ENCODE data around the gene PHLDA1. TPM values are rescaled to one million over a fixed set of nuclear protein-coding genes. Genes with fewer than 3 reads are reported as not detected.

The PHLDA1 gene
- total and polyA plus RNA-seq, 9 of the 15 experiments (the other 6 are each of a cell fraction or from before 2014, with no cell fraction given): 0.15 to 2.9 (median 0.54) TPM

- ATAC-seq: no peak
- no peak overlapping the region for H3K4me2 ChIP-seq (ENCODE audit: insufficient read depth, low read length)
- CTCF ChIA-PET (ENCODE audit: low intra/inter-chr PET ratio): no interaction called here
- H3K4me3 ChIP-seq: no peak overlapping the region
- H3K79me2 ChIP-seq (ENCODE audit: control insufficient read depth, insufficient read depth, low read length): no peaks in the 10 kb centered on the region
- BruUV-seq (replicated peaks): no TSS peak
- no peaks in the 10 kb centered on the region for H3K36me3 ChIP-seq (ENCODE audit: control insufficient read depth, insufficient read depth, low read length)
- H2AFZ ChIP-seq (ENCODE audit: low read depth, low read length): no peak overlapping the region
- no peaks in the 10 kb centered on the region for H3K9me3 ChIP-seq (replicated peaks; ENCODE audit: control insufficient read depth, insufficient read depth, low read depth, low read length)
- H3K9me1 ChIP-seq (ENCODE audit: control insufficient read depth, insufficient read depth, low read length): no peaks in the 10 kb centered on the region
- intact Hi-C loops (cut with micrococcal nuclease): no loop called here
- H3K9ac ChIP-seq (ENCODE audit: insufficient read depth in 1 of 2, low read depth in 2 of 2, low read length in 2 of 2): no peak overlapping the region
- no peak for FAIRE-seq
- WGBS (ENCODE audit: insufficient coverage, low coverage, missing lambda C conversion rate): 15% methylated on average over 4 of the region's 4 CpGs
- no peak for DNase-seq (ENCODE audit: extremely low read depth in 1 of 4, low spot score in 3 of 4)
- in situ Hi-C loops (cut with MboI): no loop called here
- H3K27me3 ChIP-seq (ENCODE audit: control insufficient read depth in 2 of 2, insufficient read depth in 2 of 2, low read length in 2 of 2): no peaks in the 10 kb centered on the region
- TF ChIP-seq RBM17 (IDR thresholded peaks at IDR 0.05; ENCODE audit: borderline replicate concordance, low read depth, low read length): no peak
- no peak for TF ChIP-seq ZFP1 (CRISPR knock-in tag; IDR thresholded peaks at IDR 0.05)
- TF ChIP-seq ZKSCAN1 (IDR thresholded peaks at IDR 0.05; ENCODE audit: low read depth, low read length): no peak
- TF ChIP-seq HDAC1 (IDR thresholded peaks at IDR 0.05): no peak
- TF ChIP-seq HMGN3 (IDR thresholded peaks at IDR 0.05; ENCODE audit: borderline replicate concordance, extremely low read depth, insufficient read length, low read depth, low read length): no peak
- TF ChIP-seq BRF1 (IDR thresholded peaks at IDR 0.05; ENCODE audit: borderline replicate concordance, extremely low read depth, insufficient read length): no peak
- no peaks in the 10 kb centered on the region for H4K20me1 ChIP-seq (replicated peaks; ENCODE audit: control insufficient read depth, insufficient read depth, low read length)
- no peak overlapping the region for H3K27ac ChIP-seq (ENCODE audit: extremely low read depth, low read depth, low read length)
- peaks cover 0 to 2% of the 10 kb centered on the region in 2 experiments; a peak in 1 of 5 replicates for H3K4me1 ChIP-seq (replicated peaks in 1 of 2; ENCODE audit: control insufficient read depth in 2 of 2, insufficient read depth in 2 of 2, low read length in 2 of 2)
- POLR2A ChIA-PET: no interaction called here
These were observed 33.1 kb downstream of the PHLDA1 start for GRCh38 chr12:75998292-75999063.

Data from K562 (cell line).